ENCODE measurements around the gene NLRP10.
"Not testable (repeated sequence)": the region's sequence is repeated elsewhere in the genome, so short reads cannot be mapped to it uniquely, and the experiment has no call there.

Gene NLRP10
- 0 reads per million in 2 donors for total RNA-seq

DNA sequence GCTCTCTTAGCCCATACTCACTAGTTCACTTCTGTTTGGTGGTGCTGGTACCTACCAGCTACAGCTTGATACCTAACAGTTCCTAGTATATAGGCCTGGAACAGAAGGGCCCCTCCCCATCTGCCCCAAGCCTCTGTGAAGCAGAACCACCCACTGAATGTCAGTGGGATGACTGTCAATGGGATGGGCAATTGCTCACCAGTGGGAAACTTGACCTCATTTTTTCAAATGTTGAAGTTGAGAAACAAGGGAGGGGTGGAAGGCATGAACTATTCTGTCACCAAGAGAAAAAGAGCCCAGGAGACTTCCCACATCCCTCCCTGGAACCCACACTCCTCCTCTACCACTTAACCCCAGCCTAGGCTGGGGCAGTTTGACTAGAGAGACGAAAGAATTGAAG, at the start of gene NLRP10:
NLRP10 (minus strand) TSS at position 62 of the 400 bp plus-strand sequence. CDS start 1,952 bp downstream, outside the sequence.
- no peak for DNase-seq

GRCh38 chr11:8013833-8014232, 48.6 kb upstream of the NLRP10 start:
- no peak for DNase-seq

DNA sequence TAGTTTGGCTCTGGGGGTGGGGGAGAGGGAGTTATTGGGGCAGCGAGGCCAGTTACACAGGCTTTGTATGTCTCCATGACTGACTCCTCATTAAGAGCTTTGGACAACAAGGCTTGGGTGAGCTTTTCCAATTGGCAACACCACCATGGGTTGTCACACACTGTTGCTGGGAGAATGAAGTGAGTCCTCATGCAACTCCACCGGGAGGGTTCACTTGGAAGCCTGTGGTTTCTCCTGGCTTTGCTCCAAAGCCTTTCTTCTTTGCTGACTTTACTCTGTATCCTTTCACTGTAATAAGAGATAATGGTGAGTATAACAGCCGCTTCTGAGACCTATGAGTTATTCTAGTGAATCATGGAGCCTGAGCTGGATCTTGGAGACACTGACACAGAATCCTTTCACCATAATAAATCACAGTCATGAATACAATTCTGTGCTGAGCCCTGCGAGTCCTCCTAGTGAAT, 46.8 kb upstream of the NLRP10 start:
- no peak for DNase-seq

GRCh38 chr11:8011371-8011770, 46.1 kb upstream of the NLRP10 start:
- no peak for DNase-seq

DNA sequence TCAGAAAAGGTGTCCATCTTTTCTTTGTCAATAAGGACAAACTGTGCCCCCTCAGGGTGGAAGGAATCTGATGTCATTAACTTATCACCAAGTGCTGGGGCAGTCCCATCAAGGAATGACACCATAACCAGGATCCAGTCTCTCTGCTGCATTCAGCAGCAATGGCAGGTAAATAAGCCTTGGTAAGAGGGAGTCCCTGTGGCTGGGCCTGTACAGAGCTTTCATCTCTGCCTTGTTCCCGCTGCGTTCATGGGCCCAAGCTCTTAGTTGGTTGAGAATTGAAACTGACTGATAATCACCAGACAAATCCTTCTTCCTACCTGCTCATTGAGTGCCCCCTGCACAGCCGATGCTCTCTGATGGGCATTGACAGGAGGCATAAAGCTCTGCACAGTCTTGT, 44.6 kb upstream of the NLRP10 start:
- DNase-seq: no peak

DNA sequence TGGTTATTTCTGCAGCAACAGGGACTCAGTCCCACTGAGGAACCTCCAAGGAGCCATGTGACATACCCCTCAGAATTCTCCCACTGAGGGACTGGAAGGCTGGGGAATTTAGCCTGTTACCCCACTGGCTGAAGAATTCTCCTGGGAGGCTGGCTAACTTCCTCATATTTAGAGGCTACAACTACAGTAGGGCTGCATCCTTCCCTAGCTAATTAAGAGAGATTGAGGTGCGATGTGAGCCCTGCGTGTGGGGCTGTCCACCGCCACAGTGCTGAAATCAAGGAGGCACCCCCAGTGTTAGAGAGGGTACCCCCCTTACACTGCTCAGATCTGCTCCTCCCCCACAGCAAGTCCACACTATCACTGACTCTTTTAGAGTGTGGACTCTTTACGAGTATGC, 43.0 kb upstream of the NLRP10 start:
- no peak for DNase-seq

DNA sequence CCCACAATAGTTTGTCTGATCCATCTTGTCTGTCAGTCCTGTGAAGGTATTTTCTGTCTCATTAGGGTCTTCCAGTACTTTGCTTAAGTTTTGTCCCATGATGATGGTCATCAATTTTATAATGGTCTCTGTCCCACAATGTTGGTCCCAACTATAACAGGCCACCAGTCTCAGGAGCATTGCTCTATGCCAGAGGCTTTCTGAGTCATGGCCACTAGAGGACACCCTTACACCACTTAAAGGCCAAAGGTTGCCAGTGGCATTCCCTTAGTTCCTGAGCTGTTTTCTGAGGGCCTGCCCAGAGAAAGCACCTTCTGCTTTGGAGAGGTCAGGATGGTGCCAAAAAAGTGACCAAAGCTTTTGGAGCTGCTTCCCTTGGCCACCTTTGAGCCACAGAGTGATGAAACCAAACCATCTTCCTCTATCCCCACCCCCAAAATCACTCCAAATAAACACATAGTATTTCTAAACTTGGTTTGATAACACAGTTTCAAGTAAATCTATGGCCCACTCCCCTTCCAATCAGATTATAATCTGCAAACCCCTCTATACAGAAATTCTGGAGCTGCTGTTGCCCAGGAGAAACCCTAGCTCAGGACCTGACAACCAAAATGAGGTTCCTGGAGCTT, 41.2 kb upstream of the NLRP10 start:
- peak in 3 of 5 experiments; percentile 19 to 32 (median 22) for DNase-seq

DNA sequence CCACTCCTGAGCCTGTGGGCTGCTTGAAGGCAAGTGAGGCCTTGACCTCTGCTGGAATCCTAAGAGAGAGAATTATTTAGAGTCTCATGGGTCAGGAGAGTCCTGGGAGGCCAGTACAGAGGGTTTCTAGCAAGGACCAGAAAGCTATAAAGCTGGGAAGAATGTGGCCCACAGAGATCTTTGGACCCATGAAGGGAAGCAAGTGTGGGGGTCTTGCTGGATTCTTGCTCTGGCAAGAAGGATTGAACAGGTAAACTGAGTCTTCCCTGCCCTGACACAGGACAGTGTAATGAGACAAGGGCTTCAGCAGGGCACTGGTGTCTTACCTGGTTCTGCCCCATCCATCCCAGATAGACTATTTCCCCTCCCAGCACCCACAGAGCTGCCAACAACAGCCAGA, 40.3 kb upstream of the NLRP10 start:
- DNase-seq: no peak

DNA sequence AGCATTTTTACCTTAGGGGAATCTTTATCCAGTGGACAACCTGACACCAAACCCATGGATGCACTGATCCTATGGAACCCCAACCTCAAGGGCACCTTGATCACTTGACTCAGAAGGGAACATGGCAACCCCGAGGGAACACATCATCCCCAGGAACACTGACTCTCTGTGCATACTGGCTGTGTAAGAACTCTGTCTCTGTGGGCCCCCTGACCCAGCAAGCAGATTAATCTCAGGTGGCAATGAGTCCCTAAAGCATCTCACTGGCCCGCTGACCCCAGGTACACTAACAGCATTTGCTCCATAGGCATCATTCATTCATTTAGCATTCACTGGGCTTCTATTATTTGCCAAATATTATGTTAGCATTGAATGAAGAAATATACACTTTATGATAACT, 38.8 kb upstream of the NLRP10 start:
- no peak for DNase-seq

DNA sequence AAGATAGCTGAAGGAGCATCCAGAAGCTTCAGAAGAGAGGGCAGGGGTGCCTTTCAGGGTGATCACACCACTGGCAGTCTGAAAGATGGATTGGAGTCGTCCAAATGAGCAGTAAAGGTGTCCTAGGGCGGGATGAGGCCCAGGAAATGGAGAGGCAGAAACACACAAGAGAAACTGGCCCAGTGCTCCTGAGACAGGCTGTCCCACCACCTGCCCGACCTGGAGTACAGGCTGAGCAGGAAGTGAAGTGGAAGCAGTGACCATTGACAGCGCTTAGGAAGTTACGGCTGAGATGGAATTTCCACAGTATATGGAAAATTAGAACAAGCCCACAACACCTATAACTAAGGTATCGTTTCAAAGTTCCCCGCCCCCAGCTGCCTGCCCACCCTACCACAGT, 37.9 kb upstream of the NLRP10 start:
- no peak for DNase-seq

DNA sequence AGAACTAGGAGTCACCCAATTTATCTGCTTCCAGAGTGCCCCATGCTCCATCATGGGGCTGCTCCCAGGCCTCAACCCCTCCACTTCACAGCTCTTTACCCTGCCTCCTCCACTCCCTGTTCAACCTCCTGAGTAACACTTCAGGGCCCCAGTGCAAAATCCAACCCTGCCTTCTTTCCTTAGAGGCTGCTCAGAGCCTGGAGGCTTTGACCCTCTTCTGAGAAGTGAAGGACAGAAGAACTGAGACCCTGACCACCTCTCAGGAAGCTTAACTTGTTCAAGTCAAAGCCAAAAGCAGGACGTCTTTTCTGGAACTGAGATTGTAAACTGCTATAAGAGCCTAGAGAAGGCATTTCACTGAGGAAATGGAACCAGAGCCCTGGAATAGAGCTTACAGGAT, 37.4 kb upstream of the NLRP10 start:
- no peak for DNase-seq

DNA sequence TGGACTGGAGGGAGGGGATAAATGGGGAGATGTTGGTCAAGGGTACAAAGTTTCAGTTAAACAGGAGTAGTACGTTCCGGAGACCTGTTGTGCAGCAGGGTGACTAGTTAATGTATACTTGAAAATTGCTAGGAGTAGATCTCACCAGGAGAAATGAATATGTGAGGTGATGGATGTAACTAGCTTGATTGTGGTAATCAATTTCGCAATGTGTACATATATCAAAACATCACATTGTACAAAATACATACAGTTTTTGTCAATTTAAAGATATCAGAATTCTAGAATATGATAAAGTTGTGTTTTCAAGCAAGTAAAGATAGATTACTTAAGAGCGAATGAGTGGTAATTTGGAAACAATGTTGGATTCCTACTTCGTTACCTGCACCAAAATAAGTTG, 35.1 kb upstream of the NLRP10 start:
- no peak for DNase-seq

GRCh38 chr11:7999795-8000194, 34.5 kb upstream of the NLRP10 start:
- DNase-seq: no peak

- no peak for DNase-seq
Observed at GRCh38 chr11:7994581-7995278, 29.5 kb upstream of the NLRP10 start.

- not testable (repeated sequence) for DNase-seq
Observed at GRCh38 chr11:7987560-7987883, 22.3 kb upstream of the NLRP10 start.

DNA sequence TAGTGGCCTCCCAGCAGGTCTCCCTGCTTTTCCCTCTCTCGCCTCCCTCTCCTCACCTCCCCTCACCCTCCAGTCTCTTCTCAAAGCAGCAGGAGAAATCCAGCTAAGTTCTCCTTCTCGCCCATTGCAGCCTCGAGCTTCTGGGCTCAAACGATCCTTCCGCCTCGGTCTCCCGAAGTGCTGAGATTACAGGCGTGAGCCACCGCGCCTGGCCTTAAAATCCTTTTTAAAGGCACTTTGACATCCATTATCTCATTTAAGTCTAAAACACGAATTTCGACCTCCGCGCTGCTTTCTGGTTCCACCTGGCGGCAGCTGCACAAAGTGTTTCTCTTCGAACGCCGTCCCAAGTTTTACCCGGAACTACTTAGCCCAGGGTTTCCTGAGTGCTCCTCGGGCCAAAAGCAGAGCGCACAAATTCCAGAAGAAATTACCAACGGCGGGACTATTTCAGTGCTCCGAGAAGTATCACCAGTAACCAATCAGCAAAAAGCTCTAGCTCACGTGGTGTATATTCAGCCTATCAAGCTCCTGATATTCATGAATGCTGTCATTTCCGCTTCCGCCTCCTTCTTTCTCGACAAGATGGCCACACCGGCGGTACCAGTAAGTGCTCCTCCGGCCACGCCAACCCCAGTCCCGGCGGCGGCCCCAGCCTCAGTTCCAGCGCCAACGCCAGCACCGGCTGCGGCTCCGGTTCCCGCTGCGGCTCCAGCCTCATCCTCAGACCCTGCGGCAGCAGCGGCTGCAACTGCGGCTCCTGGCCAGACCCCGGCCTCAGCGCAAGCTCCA, 21.7 kb upstream of the NLRP10 start, which contains the start of gene EIF3F:
EIF3F (plus strand) TSS at position 570 of the 792 bp plus-strand sequence; CDS start at position 586, 16 bp downstream.
- peak; percentile 50 to 99 (median 83) for DNase-seq

DNA sequence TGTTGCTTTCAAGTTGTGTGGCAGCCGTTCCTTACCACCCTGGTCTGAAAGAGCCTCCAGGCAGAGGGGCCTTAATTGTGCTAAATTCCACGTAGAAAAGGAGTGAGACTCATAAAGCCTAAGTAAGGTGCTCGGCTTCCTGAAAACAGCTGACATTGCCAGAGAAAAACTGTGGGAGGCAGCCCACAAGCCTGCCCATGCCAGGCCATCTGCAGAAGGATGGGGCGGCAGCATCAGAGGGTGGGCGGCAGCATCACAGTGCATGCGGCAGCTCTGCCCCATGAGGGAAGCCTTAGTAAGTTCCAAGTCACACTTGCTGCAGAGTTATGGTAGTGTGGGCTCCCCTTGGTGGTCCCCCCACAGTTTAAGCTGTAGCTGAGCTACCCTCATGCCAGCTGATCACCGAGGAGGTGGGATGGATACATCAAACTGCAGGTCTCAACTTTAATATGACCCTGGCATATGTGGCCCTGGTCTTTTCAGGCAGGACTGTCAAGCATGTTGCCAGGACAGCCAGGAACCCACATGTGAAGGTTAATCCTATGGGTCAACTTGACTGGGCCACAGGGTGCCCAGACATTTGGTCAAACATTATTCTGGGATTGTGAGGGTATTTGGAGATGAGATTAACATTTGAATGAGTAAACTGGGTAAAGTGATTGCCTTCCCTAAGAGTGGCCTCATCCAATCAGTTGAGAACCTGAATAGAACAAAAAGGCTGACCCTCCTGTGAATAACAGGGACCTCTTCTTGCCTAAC, 18.8 kb upstream of the NLRP10 start:
- DNase-seq: no peak

DNA sequence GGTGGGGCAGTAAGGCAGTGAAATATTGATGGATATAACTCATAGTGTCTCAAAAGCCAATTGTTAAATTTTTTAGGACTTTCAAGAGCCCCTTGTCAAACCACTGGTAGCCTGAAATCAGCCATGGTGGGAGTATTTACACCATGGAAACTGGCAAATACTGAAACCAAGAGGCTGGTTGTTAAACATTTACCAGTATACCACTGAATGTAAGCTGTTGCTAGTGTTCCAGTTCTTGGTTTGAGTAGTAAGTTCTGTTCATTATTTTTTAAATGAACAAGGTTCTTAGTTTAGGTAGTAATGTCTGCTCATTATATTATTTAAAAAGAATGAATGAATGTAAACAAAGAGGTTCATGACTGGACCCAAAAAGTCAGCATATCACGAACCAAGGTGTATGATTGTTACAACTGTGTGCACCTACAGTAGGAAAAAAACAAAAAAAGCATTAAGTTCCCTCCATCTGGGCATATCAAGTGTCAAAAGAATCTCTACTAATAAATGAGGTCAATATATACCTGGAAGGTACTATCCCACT, 17.4 kb upstream of the NLRP10 start:
- no peak for DNase-seq

DNA sequence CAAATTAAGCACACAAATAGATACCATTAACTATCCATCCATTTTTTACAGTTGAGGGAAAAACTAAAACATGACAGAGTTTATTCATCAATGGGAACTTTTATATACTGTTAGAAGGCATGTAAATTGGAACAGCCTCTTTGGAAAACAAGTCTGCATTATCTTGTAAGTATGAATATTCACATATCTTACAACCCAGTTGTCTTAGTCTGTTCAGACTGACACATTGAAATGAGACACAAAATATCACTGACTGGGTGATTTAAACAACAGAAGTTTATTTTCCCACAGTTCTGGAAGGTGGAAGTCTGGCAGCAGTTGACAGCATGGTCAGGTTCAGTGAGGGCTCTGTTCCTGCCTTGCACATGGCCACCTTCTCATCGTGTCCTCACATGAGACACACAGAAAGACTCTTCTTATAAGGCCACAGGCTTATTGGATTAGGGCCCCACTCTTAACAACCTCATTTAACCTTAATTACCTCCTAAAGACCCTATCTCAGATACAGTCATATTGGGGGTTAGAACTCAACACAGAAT, 16.4 kb upstream of the NLRP10 start:
- DNase-seq: no peak

DNA sequence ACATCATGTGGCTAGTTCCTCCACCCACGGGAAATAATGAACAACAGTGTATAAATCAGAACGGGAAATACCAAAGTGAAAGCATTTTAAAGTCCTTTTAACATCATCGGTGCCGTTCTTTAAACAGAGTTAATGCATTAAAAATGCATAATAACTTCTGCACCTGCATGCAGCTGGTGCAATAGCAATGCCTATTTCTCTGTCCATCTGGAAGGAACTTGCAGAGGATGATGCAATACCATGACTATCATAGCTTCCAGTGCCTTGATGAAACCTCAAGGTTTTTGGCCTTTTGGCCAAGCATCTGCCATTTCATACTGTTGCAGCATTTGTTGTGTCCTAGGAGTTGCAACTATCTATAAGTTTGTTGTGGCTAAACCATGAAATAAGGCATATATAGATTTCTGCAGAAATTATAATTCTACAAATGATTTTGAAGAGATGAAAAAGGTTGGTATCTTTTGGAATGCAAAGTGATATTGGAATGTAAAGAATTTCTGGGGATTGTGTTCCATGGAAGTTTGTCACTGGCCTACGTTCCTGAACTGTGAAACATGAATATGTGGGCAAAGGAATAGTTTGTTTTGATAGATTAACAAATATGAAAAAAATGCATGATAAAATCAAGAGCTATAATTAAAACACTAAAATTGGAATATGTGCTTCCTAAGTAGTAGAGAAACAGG, 12.1 kb upstream of the NLRP10 start:
- no peak for DNase-seq

DNA sequence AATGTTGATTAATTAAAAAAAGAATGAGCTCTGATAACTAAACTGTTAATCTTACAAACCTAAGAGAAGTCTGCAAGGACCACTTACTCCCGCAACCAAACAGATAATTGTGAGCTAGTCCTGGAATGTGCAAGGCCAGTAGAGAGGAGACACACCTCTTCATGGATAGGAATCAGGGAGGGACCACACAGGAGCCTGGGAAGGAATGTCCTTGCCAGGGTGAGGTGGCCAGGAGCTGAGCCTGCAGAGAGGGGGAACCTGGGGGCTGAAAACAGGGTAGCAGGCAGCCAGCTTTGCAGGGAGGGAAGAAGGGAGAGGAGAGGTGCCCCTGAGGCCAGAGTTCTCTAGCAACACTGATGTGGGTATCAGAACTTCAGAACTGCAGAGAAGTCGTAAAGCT, 9.4 kb upstream of the NLRP10 start:
- no peak for DNase-seq

DNA sequence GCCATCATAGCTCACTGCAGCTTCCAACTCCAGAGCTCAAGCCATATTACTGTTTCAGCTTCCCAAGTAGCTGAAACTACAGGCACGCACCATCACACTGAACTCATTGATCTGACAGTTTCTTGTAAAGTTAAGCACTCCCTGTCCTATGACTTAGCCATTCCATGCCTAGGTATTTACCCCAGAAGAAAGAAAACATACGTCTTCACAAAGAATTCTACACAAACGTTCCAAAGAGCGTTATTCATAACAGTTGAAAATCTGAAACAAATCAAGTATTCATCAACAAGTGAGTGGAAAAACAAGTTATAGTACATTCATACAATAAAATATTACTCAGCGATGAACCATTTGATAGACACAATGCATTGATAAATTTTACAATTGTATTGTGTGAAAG, 7.8 kb upstream of the NLRP10 start:
- DNase-seq: no peak

All from T-helper 2 cell (primary cell).